Stimulated activated CD8-positive, alpha-beta memory T cell treated with anti-CD3 and anti-CD28 coated beads, Interleukin-7, amount 100 ng/mL, for 1 hour (primary cell): ENCODE measurements around the gene CMC1.

Experiments used
- DNase-seq, 2 donors: peaks; one replicate each; pipeline ENCODE4 v3.0.0-alpha.2; 2020; ENCODE audit warnings: low read depth in 2 of 2

Gene CMC1

DNA sequence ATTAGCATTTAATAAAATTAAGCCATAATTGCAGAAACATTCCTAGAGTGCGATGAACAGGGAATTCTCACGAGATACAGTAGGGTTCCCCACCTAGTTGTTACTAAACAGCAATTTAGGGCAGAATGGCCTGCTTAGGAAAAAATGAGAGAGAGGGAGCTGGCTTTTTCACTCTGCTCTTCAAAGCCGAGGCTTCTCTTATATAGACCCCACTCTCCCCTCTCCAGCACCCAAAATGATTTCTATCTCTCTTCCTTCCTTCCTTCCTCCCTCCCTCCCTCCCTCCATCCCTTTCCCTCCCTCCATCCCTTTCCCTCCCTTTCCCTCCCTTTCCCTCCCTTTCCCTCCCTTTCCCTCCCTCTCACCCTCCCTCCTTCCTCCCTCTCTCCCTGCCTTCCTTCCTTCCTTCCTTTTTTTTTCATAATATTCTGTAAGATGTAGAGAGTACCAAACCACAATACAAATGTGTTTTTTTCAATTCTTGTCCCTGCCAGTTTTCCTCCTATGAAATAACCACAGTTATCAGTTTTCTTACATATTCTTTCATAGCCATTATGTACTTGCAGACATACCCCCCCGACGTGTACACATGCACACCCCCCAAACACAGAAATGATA, 59.0 kb downstream of the CMC1 start:
- DNase-seq, result no peak

DNA sequence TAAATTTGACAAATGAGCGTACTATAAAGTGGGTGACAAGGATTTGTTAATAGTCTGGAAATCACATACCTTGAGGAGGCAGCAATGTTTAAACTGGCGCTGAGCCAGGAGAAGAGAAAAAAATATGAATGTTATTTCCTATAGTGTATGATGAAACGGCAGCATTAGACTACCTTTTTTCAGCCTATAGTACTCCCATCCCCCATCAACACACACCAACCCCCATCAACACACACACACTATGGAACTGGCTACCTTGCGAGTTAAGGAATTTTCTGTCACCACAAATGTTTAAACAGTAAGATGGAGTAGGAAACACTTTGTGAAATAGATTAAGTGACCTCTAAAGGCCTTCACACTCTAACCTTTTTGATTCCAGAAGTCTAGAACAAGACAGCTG, 60.3 kb downstream of the CMC1 start:
- no peak for DNase-seq

DNA sequence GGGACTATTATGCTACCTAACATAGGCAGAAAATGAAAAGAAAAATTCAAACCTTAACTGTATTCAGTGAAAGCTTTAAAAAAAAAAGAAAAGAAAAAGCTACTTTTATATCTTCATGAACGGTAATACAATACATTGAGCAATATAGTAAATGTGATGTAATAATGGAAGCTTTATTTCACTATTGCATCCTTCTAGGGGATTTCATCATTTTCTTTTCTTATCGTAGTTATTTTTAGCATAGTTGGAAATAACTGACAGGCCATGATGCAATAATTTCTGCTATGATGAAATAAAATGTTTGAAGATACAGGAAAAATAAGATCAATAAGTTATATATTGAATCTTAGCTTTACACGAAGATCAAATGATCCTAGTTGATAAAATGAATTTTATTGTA, 66.8 kb downstream of the CMC1 start:
- DNase-seq, result no peak

DNA sequence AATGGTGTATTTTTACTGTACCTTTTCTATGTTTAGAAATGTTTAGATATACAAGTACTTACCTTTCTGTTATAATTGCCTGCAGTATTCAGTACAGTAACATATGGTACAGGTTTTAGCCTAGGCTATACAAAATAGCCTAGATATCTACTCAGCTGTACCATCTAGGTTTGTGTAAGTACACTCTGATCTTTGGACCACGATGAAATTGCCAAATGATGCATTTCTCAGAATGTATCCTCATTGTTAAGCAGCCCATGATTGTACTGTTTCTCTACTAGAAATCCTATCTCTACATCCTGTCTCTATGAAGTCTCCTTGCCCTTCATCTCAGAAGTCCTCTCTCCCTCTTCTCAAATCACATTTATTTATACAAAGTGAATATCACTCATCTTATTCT, 74.3 kb downstream of the CMC1 start:
- no peak for DNase-seq

DNA sequence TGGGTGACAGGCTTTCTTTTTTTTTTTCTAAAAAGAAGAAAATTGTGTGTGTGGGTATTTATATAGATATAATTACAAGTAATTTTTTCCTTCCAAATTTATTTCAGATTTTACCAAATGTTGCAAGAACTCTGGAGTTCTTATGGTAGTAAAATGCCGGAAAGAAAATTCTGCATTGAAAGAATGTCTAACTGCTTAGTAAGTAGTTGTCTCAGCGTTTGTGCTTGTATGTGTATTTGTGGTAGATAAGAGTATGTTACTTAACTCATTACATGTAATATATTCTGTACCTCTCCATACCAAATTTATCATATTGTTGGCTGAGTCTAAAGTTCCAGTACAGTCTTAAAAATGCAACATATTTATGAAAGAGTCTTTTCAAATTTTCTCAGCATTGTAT, 74.8 kb downstream of the CMC1 start:
- no peak for DNase-seq

DNA sequence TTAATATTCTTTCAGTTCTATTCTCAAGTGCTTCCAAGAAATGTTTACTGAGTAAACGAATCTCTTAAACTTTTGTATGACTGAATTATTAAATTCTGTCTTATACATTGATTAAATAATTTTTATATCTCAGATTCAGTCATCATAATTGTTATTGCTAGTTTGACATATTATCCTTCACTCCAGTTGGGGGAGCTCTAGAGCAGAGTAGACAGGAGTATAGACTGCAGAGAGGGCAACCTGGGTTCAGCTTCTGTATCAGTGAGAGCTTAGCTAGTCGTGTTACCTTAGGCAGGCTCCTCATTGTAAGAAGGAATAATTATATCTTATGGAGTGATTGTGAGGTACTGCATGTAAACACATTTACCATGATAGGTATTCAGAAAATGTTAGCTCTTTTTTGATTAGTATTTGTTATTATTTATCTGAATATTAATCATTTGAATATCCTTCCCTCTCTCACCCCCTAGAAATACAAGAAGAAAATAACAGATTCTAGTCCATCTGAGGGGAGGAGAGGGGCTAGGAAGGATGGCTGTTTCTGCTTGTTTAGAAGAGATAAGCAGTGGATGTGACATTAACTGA, 76.1 kb downstream of the CMC1 start:
- DNase-seq, result no peak

DNA sequence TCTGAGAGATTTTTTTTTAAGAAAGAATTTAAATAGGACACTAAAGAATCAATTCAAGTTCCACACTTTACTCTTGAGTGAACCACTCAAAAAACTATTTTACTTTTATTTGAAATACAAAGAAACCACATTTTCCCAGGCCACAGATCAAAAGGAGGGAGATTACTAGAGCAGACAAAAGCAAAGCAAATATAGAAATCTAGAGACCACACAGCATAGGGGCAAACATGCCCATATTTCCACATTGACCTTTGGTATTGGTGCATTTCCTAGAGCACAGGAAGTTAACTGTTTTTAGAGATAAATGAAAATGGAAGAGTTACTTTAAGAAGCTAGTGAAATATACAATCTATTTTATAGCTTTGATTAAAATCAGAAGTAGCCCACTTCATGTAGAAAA, 79.6 kb downstream of the CMC1 start:
- no peak for DNase-seq

DNA sequence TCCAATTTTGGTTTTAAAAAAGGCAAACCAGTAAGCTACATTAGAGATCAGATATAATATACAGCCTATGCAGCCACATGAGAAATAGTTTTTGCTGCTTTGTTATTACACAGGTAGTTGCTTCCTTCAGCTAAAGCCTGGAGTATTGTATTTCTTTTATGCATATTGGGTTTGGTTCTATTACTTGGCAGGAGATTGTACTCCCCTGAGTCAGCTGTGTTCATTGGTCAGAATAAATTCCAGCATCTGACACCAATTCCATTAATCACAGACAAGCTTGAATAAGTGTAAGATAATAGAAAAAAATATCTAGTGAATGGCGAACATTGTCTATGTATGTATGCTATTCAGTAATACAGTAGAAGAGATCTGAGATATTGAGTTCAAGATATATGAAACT, 81.0 kb downstream of the CMC1 start:
- no peak for DNase-seq

DNA sequence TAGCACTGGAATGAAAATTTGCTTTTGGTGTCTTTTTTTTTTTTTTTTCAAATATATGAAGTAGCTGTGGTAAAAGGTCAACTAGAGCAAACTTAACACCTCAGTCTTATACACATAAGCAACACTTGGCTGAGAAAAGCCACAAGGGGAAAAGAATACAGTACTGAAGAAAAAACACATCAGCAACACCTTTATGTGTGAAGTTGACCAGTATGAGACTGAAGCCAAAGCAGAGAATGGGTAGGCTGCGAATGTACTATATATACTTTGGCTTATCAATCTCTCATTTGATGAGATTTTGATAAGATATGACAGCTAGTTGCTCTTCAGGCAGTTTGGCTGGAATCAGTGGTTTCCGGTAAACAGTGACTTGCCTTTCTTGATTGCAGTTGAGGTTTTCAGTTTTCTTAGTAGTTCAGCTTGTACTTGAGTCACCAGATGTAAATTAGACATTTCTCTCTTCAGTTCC, 85.1 kb downstream of the CMC1 start:
- DNase-seq, result no peak

DNA sequence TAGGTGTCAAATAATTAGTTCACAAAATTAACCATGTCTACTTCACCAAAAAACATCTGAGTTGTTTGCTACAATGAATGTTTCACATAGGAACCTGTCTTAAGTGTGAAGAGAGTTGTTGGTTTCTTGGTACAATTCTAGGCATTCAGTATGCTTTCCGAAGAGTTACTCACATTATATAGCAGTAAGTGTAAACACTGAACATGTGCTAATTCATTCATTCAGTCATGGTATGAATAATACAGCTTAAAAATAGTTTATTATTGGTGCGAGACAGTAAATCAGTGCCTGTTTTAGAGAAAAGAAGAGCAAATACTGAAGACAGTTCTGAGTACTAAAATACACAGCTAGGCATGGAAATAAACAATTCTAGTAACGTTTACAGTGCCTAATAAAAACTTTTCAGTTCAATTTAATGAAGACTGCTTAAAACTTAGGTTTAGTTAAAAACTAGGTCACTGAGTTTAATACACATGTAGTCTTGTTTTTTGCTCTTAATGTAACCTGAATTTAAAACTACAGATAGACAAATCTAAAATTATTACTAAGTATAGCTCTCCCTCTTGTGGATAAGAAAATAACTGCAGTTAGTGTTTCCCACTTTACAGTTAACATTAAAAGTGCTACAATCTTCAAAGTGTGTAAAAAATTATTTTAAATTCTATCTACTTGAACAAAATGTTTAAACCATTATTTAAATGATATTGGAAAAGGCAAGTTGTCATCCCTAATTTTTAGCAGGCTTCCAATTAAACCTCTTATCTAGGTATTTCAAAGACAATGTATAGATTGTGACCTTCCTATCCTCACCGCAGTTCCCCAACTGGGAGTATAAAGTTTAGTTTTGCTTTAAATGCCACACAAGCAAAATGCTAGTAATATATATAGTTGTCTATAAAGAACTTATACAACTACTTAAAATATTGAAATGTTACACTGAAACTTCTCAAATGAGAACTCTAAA, 87.1 kb downstream of the CMC1 start:
- DNase-seq, result no peak

DNA sequence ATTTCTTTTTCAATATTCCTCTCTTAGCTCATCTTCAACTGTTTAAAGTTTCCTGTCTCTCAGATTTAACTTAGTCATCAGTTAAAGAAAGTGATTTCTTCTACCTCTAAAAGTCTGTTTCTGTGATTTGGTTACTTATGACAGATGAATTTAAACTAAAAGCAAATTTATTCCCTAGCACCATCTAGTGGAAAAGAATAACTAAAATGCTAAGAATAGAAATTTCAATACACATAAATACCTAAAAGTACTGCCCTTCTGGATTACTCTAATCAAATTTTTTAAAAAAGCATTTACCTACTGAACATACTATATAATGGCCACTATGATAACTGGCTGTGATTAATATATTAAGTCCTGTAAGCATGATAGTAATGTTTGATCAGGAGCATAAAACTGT, 93.1 kb downstream of the CMC1 start:
- no peak for DNase-seq

DNA sequence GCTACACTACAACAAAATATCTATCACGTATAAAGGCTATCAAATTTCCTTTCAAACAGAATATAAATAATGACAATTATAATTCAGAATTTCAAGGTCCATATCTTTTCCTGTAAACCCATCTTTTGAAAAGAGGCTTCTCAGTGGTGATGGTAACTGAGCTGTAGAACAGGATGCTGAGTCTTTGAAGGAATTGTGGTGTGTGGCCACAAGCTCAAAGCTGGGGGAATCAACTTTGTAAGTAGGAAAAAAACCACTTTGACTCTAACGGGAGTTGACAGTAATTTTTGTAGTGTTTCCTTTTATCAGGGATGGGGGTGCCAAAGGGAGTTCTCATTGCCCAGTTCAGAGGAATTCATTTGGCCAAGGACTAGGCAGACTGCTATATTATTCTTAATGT, 93.8 kb downstream of the CMC1 start:
- no peak for DNase-seq

DNA sequence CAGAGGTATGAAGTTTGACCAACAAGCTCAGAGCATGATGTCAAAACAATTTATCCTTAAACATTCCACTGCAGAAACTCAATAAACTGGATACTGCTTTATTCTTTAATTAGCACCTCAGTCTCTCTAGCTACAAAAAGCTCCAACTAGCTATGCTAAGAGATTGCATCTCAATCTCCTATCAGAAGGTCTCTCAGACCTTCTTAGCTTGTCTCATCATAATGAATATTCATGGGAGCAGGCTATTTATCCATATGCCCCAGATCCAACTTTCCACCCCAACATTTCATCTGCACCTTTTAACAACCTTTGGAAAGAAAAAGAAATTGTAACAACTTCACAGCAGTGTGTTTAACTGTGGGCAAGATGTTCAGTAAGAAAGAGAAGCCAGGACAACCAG, 95.8 kb downstream of the CMC1 start:
- DNase-seq, result no peak

DNA sequence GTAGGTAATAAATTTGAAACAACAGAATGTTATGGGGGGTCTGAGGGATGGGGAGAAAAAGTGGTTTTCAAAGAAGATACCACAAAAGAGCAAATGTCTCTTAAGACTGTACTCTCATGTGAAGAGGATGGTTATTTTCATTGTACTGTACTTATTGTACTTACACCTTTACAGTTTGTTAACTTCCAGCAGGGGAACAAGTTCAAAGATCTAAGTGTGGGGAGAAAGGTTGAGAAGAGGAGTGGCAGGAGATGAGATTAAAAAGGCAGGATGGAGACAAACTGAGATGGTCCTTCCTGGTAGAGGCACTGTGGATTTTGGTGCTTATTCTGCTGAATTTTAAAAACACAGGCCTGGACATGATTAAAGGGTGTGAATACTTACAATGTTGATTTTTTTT, 101.7 kb downstream of the CMC1 start:
- no peak for DNase-seq

DNA sequence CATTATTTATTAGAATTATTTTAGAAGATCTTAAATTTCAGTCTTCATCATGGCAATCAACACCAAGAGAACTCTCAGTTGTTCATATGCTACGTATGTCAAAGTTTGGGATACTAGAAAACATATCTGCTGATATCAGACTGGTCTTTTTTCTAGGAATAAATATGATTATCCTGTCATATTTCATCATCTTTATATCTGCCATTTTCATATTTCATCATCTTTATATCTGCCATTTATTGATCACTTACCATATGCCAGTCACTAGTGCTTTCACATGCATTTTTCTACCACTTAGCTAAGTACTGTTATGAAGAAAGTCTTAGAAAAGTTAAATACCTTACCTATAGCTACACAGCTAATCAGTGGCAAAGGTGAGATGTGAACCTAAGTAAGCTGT, 104.3 kb downstream of the CMC1 start:
- DNase-seq, result no peak

DNA sequence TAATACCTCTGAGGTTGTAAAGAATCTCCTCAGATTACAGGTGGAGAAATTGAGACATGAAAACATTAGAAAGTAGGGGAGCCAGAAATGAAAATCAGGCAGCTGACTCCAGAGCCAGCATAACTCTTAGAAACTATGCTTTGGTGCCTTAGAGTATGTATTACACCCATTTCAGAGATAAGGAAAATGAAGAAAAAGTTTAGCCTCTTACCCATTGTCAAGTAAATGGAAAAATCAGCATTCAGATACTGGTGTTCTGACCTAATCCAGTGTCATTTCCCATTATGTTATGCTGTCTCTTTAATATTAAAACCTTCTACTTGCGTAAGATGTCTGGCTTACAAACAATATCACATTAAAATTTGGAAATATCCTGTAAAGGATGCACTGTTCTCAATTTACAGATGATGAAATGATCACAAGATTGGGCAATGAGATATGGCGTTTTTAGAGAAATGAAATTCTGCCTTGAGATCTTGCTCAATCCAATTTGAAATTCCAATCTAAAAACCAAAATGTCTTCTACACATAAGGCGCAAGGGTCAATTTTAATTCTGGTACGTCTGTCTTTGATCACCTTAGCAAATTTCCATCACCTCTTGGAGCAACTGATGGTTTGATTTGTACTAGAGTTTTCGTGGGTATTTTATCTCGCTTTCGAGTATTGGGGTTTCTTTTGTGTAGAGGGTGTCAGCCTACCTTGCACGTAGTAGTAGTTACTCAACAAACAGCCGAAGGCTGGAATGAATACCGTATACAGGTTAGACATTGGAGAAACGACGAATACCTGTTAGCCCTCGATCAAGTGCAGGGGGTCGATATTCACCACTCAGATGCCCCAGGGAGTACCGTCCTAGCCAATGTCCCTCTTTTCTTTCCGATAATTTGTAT, 106.2 kb downstream of the CMC1 start:
- no peak for DNase-seq

DNA sequence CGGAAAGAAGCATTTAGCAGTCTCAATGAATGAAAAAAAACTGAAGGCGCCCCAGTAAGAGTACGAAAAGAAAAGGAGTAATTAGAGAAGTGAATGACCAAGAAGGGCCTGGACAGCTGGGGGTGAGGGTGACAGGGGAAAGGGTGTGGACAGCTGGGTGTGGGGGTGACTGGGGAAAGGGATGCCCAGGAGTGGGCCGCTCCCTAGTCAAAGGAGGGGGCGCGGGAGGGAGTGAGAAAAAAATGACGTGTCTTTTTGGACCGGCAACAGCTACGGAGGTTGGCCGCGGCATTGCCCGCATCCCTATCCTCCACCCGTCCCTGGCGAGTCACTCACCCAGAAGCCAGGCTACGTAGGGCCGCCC, 106.8 kb downstream of the CMC1 start:
- no peak for DNase-seq

DNA sequence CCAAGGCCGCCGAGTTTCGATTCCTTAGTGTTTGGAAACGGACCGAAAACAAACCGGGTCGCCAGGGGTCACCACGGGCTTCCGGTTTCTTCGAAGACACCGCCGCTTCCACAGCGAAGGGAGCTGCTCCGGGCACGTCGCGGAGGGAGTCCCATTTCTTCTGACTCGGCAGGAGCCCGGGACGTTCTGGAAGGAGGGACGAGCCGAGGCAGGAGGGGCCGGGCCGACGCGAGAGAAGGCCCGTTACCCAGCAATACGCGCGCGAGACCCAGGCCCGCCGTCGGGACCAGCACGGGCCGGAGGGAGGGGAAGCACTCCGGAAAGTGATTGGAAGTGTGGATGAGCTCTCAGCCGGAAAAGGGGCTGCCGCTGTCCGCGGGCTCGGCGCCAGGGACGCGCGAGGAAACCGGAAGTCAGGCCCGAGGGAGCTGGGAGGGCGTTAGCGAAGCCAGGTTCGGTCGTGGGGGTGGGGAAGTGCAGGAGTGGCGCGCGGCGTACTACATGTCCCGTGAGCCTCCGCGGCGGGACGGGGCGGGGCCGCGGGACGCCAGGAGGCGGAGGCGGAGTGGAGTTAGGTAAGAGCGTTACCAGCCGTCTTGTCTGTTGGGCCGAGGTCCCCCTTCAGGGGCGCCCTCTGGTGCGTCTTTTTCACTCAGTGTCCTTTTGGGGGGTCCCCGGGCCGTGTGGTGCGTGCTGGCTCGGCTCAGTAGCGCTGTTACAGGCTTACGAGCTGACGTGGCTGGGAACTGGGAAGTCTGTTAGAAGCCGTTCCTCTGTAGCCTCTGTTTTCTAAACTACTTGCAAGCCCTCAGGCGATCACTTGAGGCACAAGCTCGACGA, 107.4 kb downstream of the CMC1 start, which contains the start of the genes AZI2 and ZCWPW2:
TSS of gene AZI2 (minus strand) at position 196 of the 840 bp plus-strand sequence. CDS start 8,207 bp downstream, outside the sequence.
TSS of gene ZCWPW2 (plus strand) at position 93 of the 840 bp plus-strand sequence. CDS start 64,348 bp downstream, outside the sequence.
- peak; percentile 83 to 84 for DNase-seq

DNA sequence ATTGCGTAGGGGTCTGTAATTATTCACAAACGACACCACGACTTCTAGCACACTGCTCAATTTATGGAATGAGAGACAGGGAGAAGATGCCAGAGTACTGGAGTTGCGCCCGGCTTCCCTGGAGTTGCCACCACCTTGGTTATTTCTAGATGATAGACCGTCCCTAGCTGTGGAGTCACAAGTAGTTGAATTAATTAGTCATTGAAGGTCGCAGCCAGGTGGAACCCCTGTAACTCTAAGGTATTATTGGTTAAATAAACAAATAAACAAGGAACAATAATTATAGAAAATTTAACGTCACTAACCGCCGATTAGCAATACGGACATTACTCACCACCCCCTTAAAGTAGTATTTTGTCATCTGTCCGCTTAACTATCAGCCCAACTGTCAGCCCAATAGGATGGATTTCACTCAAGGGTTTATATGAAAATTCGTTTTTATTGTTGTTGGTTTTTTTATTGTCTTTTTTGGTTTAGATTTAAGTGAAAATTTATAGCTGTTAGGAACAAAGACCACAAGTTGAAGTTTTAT, 108.1 kb downstream of the CMC1 start:
- DNase-seq, result no peak
